AG04449 (cell line): ENCODE data around the gene SASH3.

Experiments
- CTCF ChIA-PET: fragments of 350-600 bp; formaldehyde crosslinking; extraction: SDS; loops from one replicate; lab custom pipeline; 2021; ENCODE audit warnings: antibody characterized with exemption; lab: Yijun Ruan, JAX
- POLR2A ChIA-PET: fragments of 400-600, 350-600 bp; formaldehyde crosslinking; extraction: SDS; loops from one replicate; lab custom pipeline; 2020; ENCODE audit warnings: antibody characterized with exemption, inconsistent platforms; lab: Yijun Ruan, JAX
- DNase-seq: peaks from one replicate; pipeline ENCODE4 v3.0.0-alpha.2; 2010; ENCODE audit warnings: low read depth, low spot score
- H3K4me3 ChIP-seq: 2 replicates; pipeline ENCODE4 v1.5.1; 2011; ENCODE audit warnings: low read depth, mild to moderate bottlenecking, control low read depth, low read length
- TF ChIP-seq, protein P1 (sequence below): IDR thresholded peaks from one replicate; pipeline ENCODE4 v1.5.1; 2011; ENCODE audit warnings: mild to moderate bottlenecking, moderate library complexity, low read length, control low read depth, inconsistent platforms; ENCODE audit not compliant: insufficient read depth; ENCODE audit errors: missing control alignments

Gene SASH3

DNA sequence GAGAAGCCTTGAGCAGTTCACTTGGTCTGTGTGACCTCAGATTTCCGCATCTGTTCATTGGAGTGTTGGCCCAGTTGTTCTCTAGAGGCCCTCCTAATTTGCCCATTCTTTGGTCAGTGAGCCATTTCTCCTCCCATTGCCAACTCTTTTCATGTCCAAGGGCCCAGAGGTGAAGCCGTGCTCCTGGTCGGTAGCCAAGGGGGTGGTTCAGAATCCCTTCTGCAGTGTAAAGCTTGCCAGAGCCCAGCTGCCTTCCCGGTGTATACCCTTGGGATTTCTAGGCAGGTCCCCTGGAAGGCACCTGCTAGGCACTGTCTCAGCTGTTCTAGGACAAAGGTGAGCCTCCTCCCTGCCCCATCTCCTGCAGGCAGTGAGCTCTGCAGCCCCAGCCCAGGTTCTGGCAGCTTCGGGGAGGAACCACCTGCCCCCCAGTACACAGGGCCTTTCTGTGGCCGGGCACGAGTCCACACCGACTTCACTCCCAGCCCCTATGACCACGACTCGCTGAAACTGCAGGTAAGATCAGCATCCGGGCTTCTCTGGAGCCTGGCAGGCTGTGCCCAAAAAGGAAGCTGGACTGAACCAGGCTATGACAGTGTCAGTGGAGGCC lies 12.3 kb downstream of the SASH3 start:
- ChIA-PET POLR2A (no interaction called here), CTCF (no interaction called here)
- H3K4me3 ChIP-seq = no peak overlapping the region
- TF ChIP-seq, protein P1, sequence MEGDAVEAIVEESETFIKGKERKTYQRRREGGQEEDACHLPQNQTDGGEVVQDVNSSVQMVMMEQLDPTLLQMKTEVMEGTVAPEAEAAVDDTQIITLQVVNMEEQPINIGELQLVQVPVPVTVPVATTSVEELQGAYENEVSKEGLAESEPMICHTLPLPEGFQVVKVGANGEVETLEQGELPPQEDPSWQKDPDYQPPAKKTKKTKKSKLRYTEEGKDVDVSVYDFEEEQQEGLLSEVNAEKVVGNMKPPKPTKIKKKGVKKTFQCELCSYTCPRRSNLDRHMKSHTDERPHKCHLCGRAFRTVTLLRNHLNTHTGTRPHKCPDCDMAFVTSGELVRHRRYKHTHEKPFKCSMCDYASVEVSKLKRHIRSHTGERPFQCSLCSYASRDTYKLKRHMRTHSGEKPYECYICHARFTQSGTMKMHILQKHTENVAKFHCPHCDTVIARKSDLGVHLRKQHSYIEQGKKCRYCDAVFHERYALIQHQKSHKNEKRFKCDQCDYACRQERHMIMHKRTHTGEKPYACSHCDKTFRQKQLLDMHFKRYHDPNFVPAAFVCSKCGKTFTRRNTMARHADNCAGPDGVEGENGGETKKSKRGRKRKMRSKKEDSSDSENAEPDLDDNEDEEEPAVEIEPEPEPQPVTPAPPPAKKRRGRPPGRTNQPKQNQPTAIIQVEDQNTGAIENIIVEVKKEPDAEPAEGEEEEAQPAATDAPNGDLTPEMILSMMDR = no peak
- no peak for DNase-seq

DNA sequence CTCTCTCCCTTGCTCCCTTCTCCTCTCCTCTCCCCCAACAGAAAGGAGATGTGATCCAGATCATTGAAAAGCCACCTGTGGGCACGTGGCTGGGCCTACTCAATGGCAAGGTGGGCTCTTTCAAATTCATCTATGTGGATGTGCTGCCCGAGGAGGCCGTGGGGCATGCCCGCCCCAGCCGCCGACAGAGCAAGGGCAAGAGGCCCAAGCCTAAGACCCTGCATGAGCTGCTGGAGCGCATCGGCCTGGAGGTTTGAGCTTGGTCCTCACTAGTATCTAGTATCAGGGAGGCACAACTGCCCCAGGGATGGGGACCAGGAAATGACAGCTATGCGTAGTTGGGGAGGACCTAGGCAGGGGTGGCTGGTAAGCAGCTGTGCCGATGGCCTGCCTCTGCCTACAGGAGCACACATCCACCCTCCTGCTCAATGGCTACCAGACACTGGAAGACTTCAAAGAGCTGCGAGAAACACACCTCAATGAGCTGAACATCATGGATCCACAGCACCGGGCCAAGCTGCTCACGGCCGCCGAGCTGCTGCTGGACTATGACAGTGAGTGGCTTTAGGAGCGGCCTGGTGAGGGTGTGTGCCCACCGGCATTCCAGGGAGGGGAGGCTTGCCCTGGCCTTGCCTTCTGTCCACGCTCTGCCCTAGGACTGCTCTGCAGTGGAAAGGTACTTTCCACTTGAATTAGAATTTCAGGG lies 13.0 kb downstream of the SASH3 start:
- ChIA-PET CTCF (no interaction called here), POLR2A (no interaction called here)
- no peak overlapping the region for H3K4me3 ChIP-seq
- TF ChIP-seq, protein P1 = no peak
- DNase-seq = no peak

DNA sequence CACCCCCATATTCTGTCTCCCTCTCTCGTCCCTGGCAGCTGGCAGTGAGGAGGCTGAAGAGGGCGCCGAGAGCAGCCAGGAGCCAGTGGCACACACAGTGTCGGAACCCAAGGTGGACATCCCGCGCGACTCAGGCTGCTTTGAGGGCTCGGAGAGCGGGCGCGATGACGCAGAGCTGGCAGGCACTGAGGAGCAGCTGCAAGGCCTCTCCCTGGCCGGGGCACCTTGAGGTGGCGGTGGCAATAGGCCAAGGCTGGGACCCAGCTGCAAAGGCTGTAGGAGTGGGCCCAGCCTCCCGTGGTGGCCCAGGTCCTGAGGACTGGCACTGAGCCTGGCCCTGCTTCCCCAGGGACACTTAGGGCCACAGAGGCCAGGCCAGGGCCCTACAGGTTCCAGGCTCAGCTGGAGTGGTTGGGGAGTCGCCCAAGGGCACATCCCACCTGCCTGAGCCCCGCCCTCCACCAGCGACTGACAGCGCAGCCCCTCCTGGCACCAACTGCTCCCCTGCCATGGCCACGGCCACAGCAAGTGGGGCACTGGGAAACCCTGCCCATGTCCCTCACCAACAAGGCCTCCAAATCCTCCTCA lies 13.9 kb downstream of the SASH3 start:
- ChIA-PET CTCF (no interaction called here), POLR2A (no interaction called here)
- H3K4me3 ChIP-seq = no peak overlapping the region
- TF ChIP-seq, protein P1 = no peak
- no peak for DNase-seq

GRCh38 chrX:129795584-129795983 lies 15.8 kb downstream of the SASH3 start:
- POLR2A ChIA-PET = no interaction called here
- no peak overlapping the region for H3K4me3 ChIP-seq
- TF ChIP-seq, protein P1 = no peak
- CTCF ChIA-PET = no interaction called here
- DNase-seq = no peak

DNA sequence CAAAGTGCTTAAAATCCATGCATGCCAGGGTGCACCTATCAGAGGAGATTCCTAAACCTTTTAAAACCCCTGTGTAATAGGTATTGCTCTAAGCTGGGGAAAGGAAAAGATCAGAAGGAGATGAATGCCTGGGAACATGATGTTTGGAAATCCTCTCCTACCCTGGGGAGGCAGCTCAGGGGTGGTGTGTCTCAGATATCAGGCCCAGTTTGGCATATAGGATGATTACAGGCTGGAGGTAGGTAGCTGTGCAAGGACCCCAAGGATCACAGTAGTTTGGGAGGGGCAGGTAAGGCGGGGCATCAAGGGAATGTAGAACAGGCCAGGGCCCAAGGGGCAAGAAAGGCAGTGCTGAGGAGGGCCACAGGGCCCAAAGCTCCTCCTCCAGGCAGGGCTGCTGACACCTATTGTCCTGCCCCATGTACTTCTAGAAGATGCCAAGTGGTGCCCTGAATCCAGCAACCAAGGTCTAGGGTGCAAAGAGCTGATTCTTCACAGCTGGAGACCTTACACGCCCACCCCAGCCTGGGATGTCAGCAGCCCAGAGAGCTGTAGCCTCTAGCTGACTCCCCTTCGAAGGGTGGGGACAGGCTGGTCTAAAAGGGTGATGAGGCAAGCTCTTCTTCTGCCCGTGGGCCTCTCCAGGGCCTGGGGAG lies 17.6 kb downstream of the SASH3 start:
- POLR2A ChIA-PET = no interaction called here
- DNase-seq = no peak
- CTCF ChIA-PET = no interaction called here
- TF ChIP-seq, protein P1 = no peak
- no peak overlapping the region for H3K4me3 ChIP-seq

DNA sequence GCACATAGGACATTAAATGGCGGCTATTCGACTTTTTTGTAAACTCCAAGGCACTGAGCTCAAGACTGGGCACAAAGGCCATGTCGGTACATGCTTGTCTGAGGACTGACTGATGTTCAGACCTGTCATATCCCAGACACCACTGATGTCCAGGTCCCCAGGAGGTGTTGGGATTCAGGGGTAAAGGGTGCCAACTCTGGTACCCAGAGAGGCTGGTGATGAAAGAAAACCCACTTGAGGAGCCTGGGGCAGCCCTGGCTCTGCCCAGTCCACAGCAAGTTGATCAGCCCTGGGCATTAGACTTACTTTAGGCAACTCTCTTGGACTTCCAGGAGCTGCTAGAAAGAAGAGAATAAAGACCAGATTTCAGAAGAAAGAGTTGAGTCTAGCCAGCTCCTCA lies 18.7 kb downstream of the SASH3 start:
- ChIA-PET POLR2A (no interaction called here), CTCF (no interaction called here)
- TF ChIP-seq, protein P1 = no peak
- DNase-seq = no peak
- no peak overlapping the region for H3K4me3 ChIP-seq
